Skeletal muscle cell (primary cell): Measurements from ENCODE around the gene CCNA1.

ENCODE experiments used
- DNase-seq: peaks from one replicate; pipeline ENCODE4 v3.0.0-alpha.2; 2010; ENCODE audit warnings: low read depth
- H3K4me3 ChIP-seq: 2 replicates; pipeline ENCODE4 v1.5.1; 2011; ENCODE audit warnings: low read depth, mild to moderate bottlenecking, control low read depth, low read length, moderate library complexity

Gene CCNA1

GRCh38 chr13:36432106-36432544, at the start of gene CCNA1:
CCNA1 (plus strand) TSS chr13:36432495; CDS start chr13:36433057, 562 bp downstream.
- peak within 1 kb of the TSS; percentile 64 for H3K4me3 ChIP-seq
- no peak for DNase-seq

GRCh38 chr13:36385489-36385888, 46.8 kb upstream of the CCNA1 start:
- H3K4me3 ChIP-seq, result no peak overlapping the region
- DNase-seq, result no peak

- DNase-seq, result peak; percentile 40
- no peak overlapping the region for H3K4me3 ChIP-seq
These were observed 37.0 kb upstream of the CCNA1 start for GRCh38 chr13:36395280-36395679.

- DNase-seq, result no peak
- no peak overlapping the region for H3K4me3 ChIP-seq
These were observed 27.1 kb upstream of the CCNA1 start for GRCh38 chr13:36405151-36405550.

- DNase-seq, result no peak
- H3K4me3 ChIP-seq, result no peak overlapping the region
These were observed 19.6 kb upstream of the CCNA1 start for GRCh38 chr13:36412736-36413135.

- DNase-seq, result no peak
- H3K4me3 ChIP-seq, result no peak overlapping the region
These were observed 19.1 kb upstream of the CCNA1 start for GRCh38 chr13:36413161-36413560.

- DNase-seq, result no peak
- no peak overlapping the region for H3K4me3 ChIP-seq
These were observed 17.8 kb upstream of the CCNA1 start for GRCh38 chr13:36414461-36414860.

- no peak for DNase-seq
- no peak overlapping the region for H3K4me3 ChIP-seq
These were observed 15.0 kb upstream of the CCNA1 start for GRCh38 chr13:36417331-36417730.

GRCh38 chr13:36418022-36418805, 14.1 kb upstream of the CCNA1 start:
- peak overlapping the region; percentile 22 for H3K4me3 ChIP-seq
- DNase-seq, result peak; percentile 64

GRCh38 chr13:36420437-36420891, 11.8 kb upstream of the CCNA1 start:
- no peak overlapping the region for H3K4me3 ChIP-seq
- peak; percentile 32 for DNase-seq

GRCh38 chr13:36421447-36421846, 10.8 kb upstream of the CCNA1 start:
- peak; percentile 59 for DNase-seq
- H3K4me3 ChIP-seq, result no peak overlapping the region

GRCh38 chr13:36428086-36428485, 4.2 kb upstream of the CCNA1 start:
- DNase-seq, result peak; percentile 27
- H3K4me3 ChIP-seq, result no peak overlapping the region

GRCh38 chr13:36430247-36431203, 1.8 kb upstream of the CCNA1 start:
- no peak for DNase-seq
- no peak overlapping the region for H3K4me3 ChIP-seq

- H3K4me3 ChIP-seq, result peak overlapping the region; percentile 64
- no peak for DNase-seq
These were observed 840 bp upstream of the CCNA1 start for GRCh38 chr13:36431204-36432105.

- no peak overlapping the region for H3K4me3 ChIP-seq
- DNase-seq, result no peak
These were observed 4.5 kb downstream of the CCNA1 start for GRCh38 chr13:36436811-36437210.

GRCh38 chr13:36438594-36439483, 6.5 kb downstream of the CCNA1 start:
- no peak for DNase-seq
- H3K4me3 ChIP-seq, result no peak overlapping the region

- DNase-seq, result no peak
These were observed 13.0 kb downstream of the CCNA1 start for GRCh38 chr13:36445278-36445677.

GRCh38 chr13:36445891-36446351, 13.6 kb downstream of the CCNA1 start:
- no peak for DNase-seq
- H3K4me3 ChIP-seq, result no peak overlapping the region

More at GRCh38 chr13:36445278-36445677, 13.0 kb downstream of the CCNA1 start:
- no peak overlapping the region for H3K4me3 ChIP-seq
